GM23248 (cell line): ENCODE results near the gene NANS. TPM values are rescaled to one million over a fixed set of nuclear protein-coding genes. Genes with fewer than 3 reads are reported as not detected.
"Not testable (repeated sequence)": the region's sequence is repeated elsewhere in the genome, so short reads cannot be mapped to it uniquely, and the experiment has no call there.

Experiments used
- DNase-seq: peaks from one replicate; pipeline ENCODE4 v3.0.0-alpha.2; 2015
- H2AFZ ChIP-seq: fragments of 200-600 bp; sonication (generic); 2 replicates; pipeline ENCODE4 v1.6.1; 2016; ENCODE audit warnings: antibody characterized with exemption
- H3F3A ChIP-seq: fragments of 200-600 bp; sonication (generic); 2 replicates; pipeline ENCODE4 v1.6.1; 2016; ENCODE audit warnings: mild to moderate bottlenecking, antibody characterized with exemption, mixed run types; ENCODE audit not compliant: insufficient read depth
- H3K27ac ChIP-seq: fragments of 200-600 bp; sonication (generic); 2 replicates; pipeline ENCODE4 v1.5.1; 2016; ENCODE audit warnings: mild to moderate bottlenecking
- H3K27me3 ChIP-seq: fragments of 200-600 bp; sonication (generic); replicated peaks from 2 replicates; pipeline ENCODE4 v1.6.1; 2016; ENCODE audit warnings: mild to moderate bottlenecking; ENCODE audit not compliant: insufficient read depth
- H3K36me3 ChIP-seq: fragments of 200-600 bp; sonication (generic); 2 replicates; pipeline ENCODE4 v1.6.1; 2016; ENCODE audit warnings: low read depth, mild to moderate bottlenecking
- H3K4me1 ChIP-seq: fragments of 200-600 bp; sonication (generic); 2 replicates; pipeline ENCODE4 v1.6.1; 2016; ENCODE audit warnings: mild to moderate bottlenecking; ENCODE audit not compliant: insufficient read depth
- H3K4me2 ChIP-seq: fragments of 200-600 bp; sonication (generic); one replicate; pipeline ENCODE4 v1.6.1; 2016; ENCODE audit warnings: mild to moderate bottlenecking; ENCODE audit not compliant: unreplicated experiment
- H3K4me3 ChIP-seq: fragments of 200-600 bp; sonication (generic); 2 replicates; pipeline ENCODE4 v1.5.1; 2016; ENCODE audit warnings: mild to moderate bottlenecking
- H3K79me2 ChIP-seq: fragments of 200-600 bp; sonication (generic); 2 replicates; pipeline ENCODE4 v1.6.1; 2016; ENCODE audit warnings: mild to moderate bottlenecking; ENCODE audit not compliant: insufficient read depth
- H3K9ac ChIP-seq: fragments of 200-600 bp; sonication (generic); 2 replicates; pipeline ENCODE4 v1.6.1; 2016; ENCODE audit warnings: mild to moderate bottlenecking
- H3K9me2 ChIP-seq: fragments of 200-600 bp; sonication (generic); 2 replicates; pipeline ENCODE4 v1.6.1; 2016; ENCODE audit warnings: mixed run types, mild to moderate bottlenecking, moderate library complexity; ENCODE audit not compliant: insufficient read depth
- H3K9me3 ChIP-seq: fragments of 200-600 bp; sonication (generic); one replicate; pipeline ENCODE4 v1.6.1; 2017; ENCODE audit warnings: low read depth
- H4K20me1 ChIP-seq: fragments of 200-600 bp; sonication (generic); 2 replicates; pipeline ENCODE4 v1.6.0; 2016; ENCODE audit not compliant: insufficient read depth
- EZH2 ChIP-seq: fragments of 200-600 bp; sonication (generic); IDR thresholded peaks from 2 replicates; pipeline ENCODE4 v1.6.1; 2018; ENCODE audit warnings: antibody characterized with exemption, mild to moderate bottlenecking; ENCODE audit not compliant: insufficient read depth, poor library complexity, severe bottlenecking
- EZH2phosphoT487 ChIP-seq: fragments of 200-600 bp; sonication (generic); IDR thresholded peaks from 2 replicates; pipeline ENCODE4 v1.6.1; 2018; ENCODE audit warnings: antibody characterized with exemption, moderate library complexity, mild to moderate bottlenecking, low read depth; ENCODE audit not compliant: insufficient read depth
- WGBS, 2 experiments: methylation state at CpG; one replicate each; pipeline ENCODE4 v1.1.6; 2015 to 2017; ENCODE audit warnings: low lambda C conversion rate in 2 of 2, low coverage in 1 of 2; ENCODE audit errors: missing lambda C conversion rate in 2 of 2; 5-methylcytosine and 5-hydroxymethylcytosine counted together
- in situ Hi-C: fragments of 300-500 bp; cut with MboI; formaldehyde crosslinking; loops from 2 replicates; pipeline ENCODE4 v1.15.0; 2020
- polyA plus RNA-seq: library from polyadenylated mRNA; unstranded; fragments of >200 nt; fragmentation: Nextera tagmentation; extraction: Ambion mirVana; gene quantifications from 2 replicates; pipeline ENCODE4 v1.2.1, GENCODE V29; 2016
- total RNA-seq: library from RNA; depleted of rRNA; stranded (reverse); fragments of >200 nt; shearing (Covaris generic); gene quantifications from 2 replicates; pipeline ENCODE4 v1.2.3, GENCODE V29; 2014

Gene NANS
- total and polyA plus RNA-seq, 2 experiments from 2014 or later = 80.8 to 128 TPM

DNA sequence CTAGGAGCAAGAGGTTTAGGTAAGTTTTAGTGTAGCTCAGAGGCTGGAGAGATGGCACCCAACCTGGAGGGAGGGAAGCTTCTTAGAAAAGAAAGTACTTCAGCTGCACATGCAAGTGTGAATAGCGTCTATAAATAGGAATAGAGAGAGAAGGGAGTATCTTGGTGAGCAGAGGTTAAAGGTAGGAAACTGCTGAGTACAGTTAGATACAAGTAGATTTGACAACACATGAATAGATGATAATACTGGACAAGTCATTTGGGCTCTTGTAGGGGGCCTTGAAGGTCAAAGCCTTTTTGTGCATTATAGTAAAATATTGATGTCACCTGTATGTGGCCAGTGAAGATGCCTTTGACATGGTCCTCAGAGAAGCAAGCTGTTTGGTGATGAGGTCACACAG lies 39.2 kb upstream of the NANS start:
- Histone ChIP-seq H3K36me3 (peaks cover 57% of the 10 kb centered on the region), H3K4me3 (no peak overlapping the region), H4K20me1 (no peaks in the 10 kb centered on the region), H3K4me1 (peaks cover 4% of the 10 kb centered on the region; the same call in 1 of the 2 replicates), H3K27me3 (no peaks in the 10 kb centered on the region), H3K9me3 (no peaks in the 10 kb centered on the region), H3K79me2 (no peaks in the 10 kb centered on the region), H2AFZ (no peak overlapping the region), H3K9me2 (no peaks in the 10 kb centered on the region), H3K9ac (no peak overlapping the region), H3F3A (peaks cover 34% of the 10 kb centered on the region), H3K27ac (no peak overlapping the region), H3K4me2 (no peak overlapping the region)
- in situ Hi-C loops = no loop called here
- WGBS, 2 experiments = 56 to 67% methylated on average over 1 of the region's 1 CpG
- DNase-seq = no peak
- TF ChIP-seq EZH2 (no peak), EZH2phosphoT487 (no peak)

DNA sequence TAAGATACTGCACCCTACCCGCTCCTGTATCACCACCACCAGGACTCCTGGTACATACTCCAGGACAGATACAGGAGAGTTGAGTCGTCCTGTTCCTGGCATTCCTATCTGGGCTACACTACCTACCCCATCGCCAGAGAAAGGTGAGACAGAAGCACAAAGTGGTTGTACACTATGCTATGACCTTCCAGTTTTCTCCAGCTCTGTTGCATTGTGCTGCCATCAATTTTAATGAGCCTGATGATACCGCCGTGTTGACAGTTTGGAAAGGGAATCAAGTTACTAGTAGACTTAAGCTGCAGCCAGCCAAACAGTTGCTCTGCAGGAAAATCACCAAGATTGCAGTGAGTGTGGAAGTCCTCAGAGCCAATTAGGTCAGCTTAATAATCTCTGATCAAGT lies 38.2 kb upstream of the NANS start:
- no peak overlapping the region for H3K9ac ChIP-seq

DNA sequence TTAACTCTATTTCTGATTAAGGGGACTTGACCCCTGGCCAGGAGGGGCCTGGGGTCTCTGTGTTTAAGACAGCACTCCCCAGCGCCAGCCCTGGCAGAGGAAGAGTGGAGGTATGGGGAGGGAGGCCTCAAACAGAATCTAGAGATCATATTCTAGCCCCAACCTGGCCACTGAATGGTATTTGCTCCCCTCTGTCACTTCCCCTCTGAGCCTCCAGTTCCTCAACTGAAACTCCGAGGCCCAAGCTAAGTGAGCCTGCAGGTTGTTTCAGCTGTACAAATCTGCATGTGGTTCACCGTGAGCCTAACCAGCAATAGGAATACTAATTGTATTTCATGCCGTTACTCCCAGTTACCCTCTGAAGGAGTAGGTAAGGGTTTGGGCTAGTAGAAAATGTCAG lies 37.4 kb upstream of the NANS start:
- H3K27ac ChIP-seq = no peak overlapping the region
- peaks cover 29% of the 10 kb centered on the region for H3F3A ChIP-seq
- no peak for TF ChIP-seq EZH2
- no peak for TF ChIP-seq EZH2phosphoT487
- no peak overlapping the region for H2AFZ ChIP-seq
- H3K9me2 ChIP-seq = no peaks in the 10 kb centered on the region
- no peak for DNase-seq
- H4K20me1 ChIP-seq = no peaks in the 10 kb centered on the region
- 91 to 96% methylated on average over 4 of the region's 4 CpGs for WGBS, 2 experiments
- H3K4me2 ChIP-seq = no peak overlapping the region
- in situ Hi-C loops = no loop called here
- H3K9me3 ChIP-seq = no peaks in the 10 kb centered on the region
- H3K9ac ChIP-seq = no peak overlapping the region
- H3K4me3 ChIP-seq = no peak overlapping the region
- peaks cover 11% of the 10 kb centered on the region for H3K4me1 ChIP-seq
- no peaks in the 10 kb centered on the region for H3K27me3 ChIP-seq
- no peaks in the 10 kb centered on the region for H3K79me2 ChIP-seq
- H3K36me3 ChIP-seq = peaks cover 39% of the 10 kb centered on the region

More for the DNA sequence above, 38.2 kb upstream of the NANS start:
- Histone ChIP-seq H3K36me3 (peaks cover 47% of the 10 kb centered on the region), H3K27me3 (no peaks in the 10 kb centered on the region), H3K9me3 (no peaks in the 10 kb centered on the region), H2AFZ (no peak overlapping the region), H3K9me2 (no peaks in the 10 kb centered on the region), H3K4me1 (peaks cover 11% of the 10 kb centered on the region), H3K4me2 (no peak overlapping the region), H3K79me2 (no peaks in the 10 kb centered on the region), H3K27ac (no peak overlapping the region), H4K20me1 (no peaks in the 10 kb centered on the region), H3F3A (peaks cover 32% of the 10 kb centered on the region), H3K4me3 (no peak overlapping the region)
- no peak for TF ChIP-seq EZH2phosphoT487
- TF ChIP-seq EZH2 = no peak
- in situ Hi-C loops = no loop called here
- DNase-seq = no peak
- WGBS, 2 experiments = 77 to 78% methylated on average over 5 of the region's 5 CpGs

DNA sequence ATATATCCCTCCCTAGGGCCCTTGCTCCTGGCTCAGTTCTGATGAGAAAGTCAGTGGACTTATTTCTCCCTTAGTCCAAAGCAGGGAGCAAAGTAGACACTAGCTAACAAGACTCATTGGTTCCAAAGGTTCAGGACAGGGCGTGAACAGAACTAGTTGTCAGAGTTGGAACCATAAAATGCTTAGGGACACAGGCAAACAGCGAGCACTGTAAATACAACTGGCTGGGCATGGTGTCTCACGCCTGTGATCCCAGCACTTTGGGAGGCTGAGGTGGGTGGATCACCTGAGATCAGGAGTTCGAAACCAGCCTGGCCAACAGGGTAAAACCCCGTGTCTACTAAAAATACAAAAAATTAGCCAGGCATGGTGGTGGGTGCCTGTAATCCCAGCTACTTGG lies 36.7 kb upstream of the NANS start:
- 79 to 81% methylated on average over 5 of the region's 5 CpGs for WGBS, 2 experiments
- not testable (repeated sequence) for H3K4me3 ChIP-seq

More for the DNA sequence above, 36.7 kb upstream of the NANS start:
- H3K4me2 ChIP-seq, H3K9me2 ChIP-seq, in situ Hi-C loops, H3K9me3 ChIP-seq, DNase-seq, H4K20me1 ChIP-seq, H3K79me2 ChIP-seq, H3K27ac ChIP-seq, H2AFZ ChIP-seq, H3K9ac ChIP-seq, H3K27me3 ChIP-seq: not testable (repeated sequence)
- H3F3A ChIP-seq = peaks cover 29% of the 10 kb centered on the region
- peaks cover 11% of the 10 kb centered on the region for H3K4me1 ChIP-seq
- H3K36me3 ChIP-seq = peaks cover 31% of the 10 kb centered on the region
